ENCODE measurements around the gene ISG15.

The ISG15 gene

DNA sequence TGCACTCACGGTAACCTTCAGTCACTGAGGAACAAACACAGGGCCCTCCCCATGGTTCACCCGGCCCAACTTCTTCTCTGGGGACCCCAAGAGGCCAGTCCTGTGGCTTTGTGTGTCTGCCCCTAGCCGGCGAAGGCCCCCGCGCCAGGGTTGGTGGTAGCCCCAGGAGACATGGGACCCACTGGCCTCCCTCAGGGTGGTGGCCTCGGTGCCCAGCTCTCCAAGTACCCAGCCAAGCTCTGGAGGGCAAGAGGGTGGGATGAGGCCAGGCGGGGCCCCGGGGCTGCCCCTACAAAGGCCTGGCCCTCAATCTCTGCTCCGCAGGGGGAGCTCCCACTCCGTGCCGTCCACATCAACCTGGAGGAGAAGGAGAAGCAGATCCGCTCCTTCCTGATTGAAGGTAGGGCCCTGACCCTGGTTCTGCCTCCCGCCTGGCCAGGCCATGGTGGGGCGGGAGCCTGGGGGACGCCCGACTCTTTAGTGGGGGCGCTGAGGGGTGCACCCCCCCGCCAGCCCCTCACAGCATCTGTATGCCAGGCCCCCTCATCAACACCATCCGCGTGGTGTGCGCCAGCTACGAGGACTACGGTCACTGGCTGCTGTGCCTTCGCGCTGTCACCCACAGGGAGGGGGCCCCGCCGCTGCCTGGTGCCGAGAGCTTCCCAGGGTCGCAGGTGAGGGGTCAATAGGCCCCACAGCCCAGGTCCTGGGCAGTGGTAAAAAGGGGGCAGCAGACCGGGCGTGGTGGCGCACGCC is 41.4 kb upstream of the ISG15 start:
- no peak for DNase-seq (ENCODE audit: low read depth)
- H3K4me3 ChIP-seq (ENCODE audit: low read length) = no peak overlapping the region
- TF ChIP-seq, protein P1, sequence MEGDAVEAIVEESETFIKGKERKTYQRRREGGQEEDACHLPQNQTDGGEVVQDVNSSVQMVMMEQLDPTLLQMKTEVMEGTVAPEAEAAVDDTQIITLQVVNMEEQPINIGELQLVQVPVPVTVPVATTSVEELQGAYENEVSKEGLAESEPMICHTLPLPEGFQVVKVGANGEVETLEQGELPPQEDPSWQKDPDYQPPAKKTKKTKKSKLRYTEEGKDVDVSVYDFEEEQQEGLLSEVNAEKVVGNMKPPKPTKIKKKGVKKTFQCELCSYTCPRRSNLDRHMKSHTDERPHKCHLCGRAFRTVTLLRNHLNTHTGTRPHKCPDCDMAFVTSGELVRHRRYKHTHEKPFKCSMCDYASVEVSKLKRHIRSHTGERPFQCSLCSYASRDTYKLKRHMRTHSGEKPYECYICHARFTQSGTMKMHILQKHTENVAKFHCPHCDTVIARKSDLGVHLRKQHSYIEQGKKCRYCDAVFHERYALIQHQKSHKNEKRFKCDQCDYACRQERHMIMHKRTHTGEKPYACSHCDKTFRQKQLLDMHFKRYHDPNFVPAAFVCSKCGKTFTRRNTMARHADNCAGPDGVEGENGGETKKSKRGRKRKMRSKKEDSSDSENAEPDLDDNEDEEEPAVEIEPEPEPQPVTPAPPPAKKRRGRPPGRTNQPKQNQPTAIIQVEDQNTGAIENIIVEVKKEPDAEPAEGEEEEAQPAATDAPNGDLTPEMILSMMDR (IDR thresholded peaks at IDR 0.05; ENCODE audit: insufficient read depth, low read depth, low read length, missing control alignments) = no peak

DNA sequence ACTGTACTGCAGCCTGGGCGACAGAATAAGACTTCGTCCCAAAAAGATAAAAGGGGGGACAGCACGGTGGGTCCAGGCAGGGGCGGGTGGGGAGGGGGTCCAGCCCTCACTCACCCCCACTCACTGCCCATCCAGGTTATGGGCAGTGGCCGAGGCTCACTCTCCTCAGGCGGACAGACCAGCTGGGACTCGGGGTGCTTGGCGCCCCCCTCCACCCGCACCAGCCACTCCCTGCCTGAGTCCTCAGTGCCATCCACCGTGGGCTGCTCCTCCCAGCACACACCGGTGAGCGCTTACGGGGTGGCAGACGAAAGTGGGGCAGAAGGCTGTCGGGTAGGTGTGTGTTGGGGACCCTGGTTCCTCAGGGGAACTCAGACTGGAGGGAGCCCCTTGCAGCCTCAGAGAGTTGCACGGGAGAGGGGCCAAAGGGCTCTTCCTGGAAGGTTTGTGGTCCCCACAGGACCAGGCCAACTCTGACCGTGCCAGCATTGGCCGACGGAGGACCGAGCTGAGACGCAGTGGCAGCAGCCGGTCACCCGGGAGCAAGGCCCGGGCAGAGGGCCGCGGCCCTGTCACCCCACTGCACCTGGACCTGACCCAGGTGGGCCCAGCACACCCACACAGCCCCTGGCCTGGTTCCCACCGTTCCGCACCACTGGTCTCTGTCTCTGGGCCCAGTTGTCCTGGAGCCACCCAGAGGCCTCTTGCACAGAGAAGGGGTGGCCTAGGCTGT is 40.4 kb upstream of the ISG15 start:
- DNase-seq (ENCODE audit: low read depth) = no peak
- H3K4me3 ChIP-seq (ENCODE audit: low read length) = no peak overlapping the region
- TF ChIP-seq, protein P1 (IDR thresholded peaks at IDR 0.05; ENCODE audit: insufficient read depth, low read depth, low read length, missing control alignments) = no peak

DNA sequence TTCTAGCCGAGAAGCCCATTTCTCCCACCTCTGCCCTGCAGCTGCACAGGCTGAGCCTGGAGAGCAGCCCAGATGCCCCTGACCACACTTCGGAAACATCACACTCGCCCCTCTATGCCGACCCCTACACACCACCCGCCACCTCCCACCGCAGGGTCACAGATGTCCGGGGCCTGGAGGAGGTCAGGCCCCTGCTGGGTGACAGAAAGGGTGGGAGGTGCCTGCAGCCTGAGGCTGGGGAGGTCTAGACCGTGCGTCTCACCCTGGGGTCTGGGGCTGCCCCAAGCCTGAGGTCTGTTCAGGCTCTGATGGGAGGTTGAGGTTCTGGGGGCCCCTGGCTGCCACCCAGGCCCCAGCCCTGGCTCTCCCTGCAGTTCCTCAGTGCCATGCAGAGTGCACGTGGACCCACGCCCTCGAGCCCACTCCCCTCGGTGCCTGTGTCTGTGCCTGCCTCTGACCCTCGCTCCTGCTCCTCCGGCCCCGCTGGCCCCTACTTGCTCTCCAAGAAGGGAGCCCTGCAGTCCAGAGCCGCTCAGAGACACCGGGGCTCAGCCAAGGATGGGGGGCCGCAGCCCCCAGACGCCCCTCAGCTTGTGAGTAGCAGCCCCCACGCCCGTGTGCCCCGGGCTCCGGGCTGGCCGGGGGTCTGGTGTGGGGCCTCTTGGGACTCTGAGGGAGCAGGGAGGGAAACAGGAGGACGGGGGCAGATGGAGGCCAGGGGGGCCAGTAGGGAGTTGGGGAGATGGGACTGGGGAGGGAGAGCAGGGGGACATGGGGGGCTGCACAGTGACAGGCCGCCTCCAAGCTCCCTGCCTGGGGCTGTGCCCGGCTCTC is 39.6 kb upstream of the ISG15 start:
- TF ChIP-seq, protein P1 (IDR thresholded peaks at IDR 0.05; ENCODE audit: insufficient read depth, low read depth, low read length, missing control alignments) = no peak
- DNase-seq (ENCODE audit: low read depth) = no peak
- H3K4me3 ChIP-seq (ENCODE audit: low read length) = no peak overlapping the region

DNA sequence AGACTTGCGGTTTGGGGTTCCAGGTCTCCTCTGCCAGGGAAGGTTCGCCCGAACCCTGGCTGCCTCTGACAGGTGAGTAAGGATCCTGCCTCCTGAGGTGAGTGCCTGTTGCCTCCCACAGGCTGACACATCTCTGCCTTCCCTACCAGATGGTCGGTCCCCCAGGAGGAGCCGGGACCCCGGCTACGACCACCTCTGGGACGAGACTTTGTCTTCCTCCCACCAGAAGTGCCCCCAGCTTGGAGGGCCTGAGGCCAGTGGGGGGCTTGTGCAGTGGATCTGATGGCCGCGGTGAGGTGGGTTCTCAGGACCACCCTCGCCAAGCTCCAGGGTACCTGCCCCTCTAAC is 39.0 kb upstream of the ISG15 start:
- TF ChIP-seq, protein P1 (IDR thresholded peaks at IDR 0.05; ENCODE audit: insufficient read depth, low read depth, low read length, missing control alignments) = no peak
- H3K4me3 ChIP-seq (ENCODE audit: low read length) = no peak overlapping the region
- no peak for DNase-seq (ENCODE audit: low read depth)

DNA sequence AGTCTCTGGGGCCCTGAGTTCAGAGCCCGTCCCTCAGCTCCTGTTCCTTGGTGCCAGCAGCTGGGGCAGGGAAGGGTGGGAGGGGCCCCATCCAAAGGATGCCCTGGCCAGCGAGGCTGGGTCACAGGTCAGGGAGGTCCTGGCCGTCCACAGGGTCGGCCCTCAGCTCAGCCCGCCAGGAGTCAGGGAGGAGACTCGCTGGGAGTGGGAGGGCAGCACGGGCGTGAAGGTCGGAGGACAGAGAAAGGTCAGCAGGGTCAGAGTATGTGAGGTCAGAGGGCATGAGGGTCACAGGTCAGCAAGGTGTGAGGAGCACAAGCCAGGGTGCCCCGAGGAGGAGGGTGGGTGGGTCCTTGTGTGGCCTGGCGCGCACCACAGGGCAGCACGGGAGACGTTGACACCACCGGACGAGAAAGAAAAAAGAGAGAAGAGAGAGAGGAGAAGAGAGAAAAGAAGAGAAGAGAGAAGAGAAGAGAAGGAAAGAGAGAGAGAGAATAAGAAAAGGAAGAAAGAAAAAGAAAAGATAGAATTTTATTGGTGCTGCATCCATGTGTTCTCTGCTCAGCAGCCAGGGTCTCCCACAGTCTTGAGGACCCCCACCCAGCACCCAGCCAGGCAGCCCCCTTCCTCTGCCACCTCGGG is 38.5 kb upstream of the ISG15 start:
- TF ChIP-seq, protein P1 (IDR thresholded peaks at IDR 0.05; ENCODE audit: insufficient read depth, low read depth, low read length, missing control alignments) = no peak
- H3K4me3 ChIP-seq (ENCODE audit: low read length) = no peak overlapping the region
- DNase-seq (ENCODE audit: low read depth) = no peak

DNA sequence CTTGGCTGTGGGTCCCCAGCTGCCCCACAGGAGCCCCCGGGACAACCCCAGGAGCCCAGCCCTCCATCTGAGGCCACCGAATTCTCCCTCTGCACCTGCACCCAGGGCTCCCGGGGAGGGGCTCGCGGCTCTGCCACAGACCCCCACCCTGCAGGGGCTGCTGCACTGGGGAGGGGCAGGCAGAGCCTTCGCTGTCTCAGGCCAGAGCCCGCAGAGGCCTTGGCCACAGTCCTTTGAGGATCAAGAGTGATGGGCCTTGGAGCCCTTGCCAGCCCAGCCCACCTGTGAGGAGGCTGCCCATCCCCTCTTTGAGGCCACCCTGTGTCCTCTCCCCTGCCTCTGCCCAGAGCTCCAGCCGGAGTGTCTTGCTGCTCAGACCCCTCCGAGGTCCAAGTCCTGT is 37.9 kb upstream of the ISG15 start:
- no peak overlapping the region for H3K4me3 ChIP-seq (ENCODE audit: low read length)
- TF ChIP-seq, protein P1 (IDR thresholded peaks at IDR 0.05; ENCODE audit: insufficient read depth, low read depth, low read length, missing control alignments) = no peak
- DNase-seq (ENCODE audit: low read depth) = no peak
